ENCODE results near the gene ISCA1. TPM values are rescaled to one million over a fixed set of nuclear protein-coding genes. Genes with fewer than 3 reads are reported as not detected.

The ISCA1 gene
- total and polyA plus RNA-seq, 2 of the 8 experiments (the other 6 are each of a cell fraction or from before 2014, with no cell fraction given): 35.0 to 40.0 TPM

- TF ChIP-seq SAP30 (IDR thresholded peaks at IDR 0.05; ENCODE audit: insufficient read depth, insufficient replicate concordance, low read length) (no peak), MAFK (IDR thresholded peaks at IDR 0.05; ENCODE audit: low read depth, low read length) (no peak), RXRA (IDR thresholded peaks at IDR 0.05; ENCODE audit: insufficient read depth, low read depth, low read length) (no peak), JUN (IDR thresholded peaks at IDR 0.05; ENCODE audit: low read depth, low read length) (no peak), PHF8 (conservative IDR thresholded peaks at IDR 0.05; ENCODE audit: low read depth, low read length) (peak; percentile 95), EP300 (IDR thresholded peaks at IDR 0.05; ENCODE audit: borderline replicate concordance in 1 of 2, low read depth in 2 of 2, low read length in 2 of 2) (no peak), TEAD4 (IDR thresholded peaks at IDR 0.05; ENCODE audit: low read depth, low read length) (0 out of 2 replicates have a peak, but pooled peaks have one; percentile 26), RBBP5 (IDR thresholded peaks at IDR 0.05; ENCODE audit: borderline replicate concordance, low read depth, low read length) (peak; percentile 78; the same call in 1 of the 2 replicates), ASH2L (IDR thresholded peaks at IDR 0.05; ENCODE audit: low read length) (peak; percentile 77), ATF3 (IDR thresholded peaks at IDR 0.05; ENCODE audit: insufficient read depth, low read depth, low read length) (no peak), RAD21 (IDR thresholded peaks at IDR 0.05 in 1 of 2, conservative IDR thresholded peaks at IDR 0.05 in 1 of 2; ENCODE audit: low read depth in 2 of 2, low read length in 2 of 2) (no peak), SIX5 (IDR thresholded peaks at IDR 0.05; ENCODE audit: low read depth, low read length) (peak; percentile 38), MAX (IDR thresholded peaks at IDR 0.05) (peak; percentile 86), HDAC6 (IDR thresholded peaks at IDR 0.05; ENCODE audit: low read depth, low read length) (no peak), SIRT6 (IDR thresholded peaks at IDR 0.05; ENCODE audit: low read length) (no peak)
Measured at GRCh38 chr9:86282077-86282978, at the start of gene ISCA1 (continued).

Data from H1 (cell line).